Keratinocyte (primary cell): ENCODE measurements around the gene STIMATE. TPM values are rescaled to one million over a fixed set of nuclear protein-coding genes. Genes with fewer than 3 reads are reported as not detected.

ENCODE experiments used
- DNase-seq: peaks from one replicate; pipeline ENCODE4 v3.0.0-alpha.2; 2011; ENCODE audit warnings: low read depth, missing footprints, low spot score
- FAIRE-seq: peaks from 2 replicates; lab custom pipeline; 2011; peaks lifted over from hg19 to GRCh38; lab: Jason Lieb, UNC
- H2AFZ ChIP-seq: 2 replicates; pipeline ENCODE4 v1.6.0; 2012; ENCODE audit warnings: low read length, control low read depth, inconsistent platforms; ENCODE audit not compliant: control insufficient read depth
- H3K27ac ChIP-seq: 2 replicates; pipeline ENCODE4 v1.5.1; 2011; ENCODE audit warnings: low read length; ENCODE audit not compliant: control insufficient read depth, insufficient read depth
- H3K27me3 ChIP-seq: 3 replicates; pipeline ENCODE4 v1.6.0; 2011; ENCODE audit warnings: low read length; ENCODE audit not compliant: control insufficient read depth, insufficient read depth; ENCODE audit errors: extremely low read depth
- H3K36me3 ChIP-seq, 2 experiments: 2 replicates in 1 of 2; 3 replicates in 1 of 2; pipeline ENCODE4 v1.5.1; 2011; ENCODE audit warnings: low read length in 2 of 2, mild to moderate bottlenecking in 1 of 2; ENCODE audit not compliant: control insufficient read depth in 2 of 2, insufficient read depth in 2 of 2; ENCODE audit errors: extremely low read depth in 1 of 2
- H3K4me1 ChIP-seq: 3 replicates; pipeline ENCODE4 v1.5.1; 2011; ENCODE audit warnings: low read length; ENCODE audit not compliant: control insufficient read depth, insufficient read depth; ENCODE audit errors: extremely low read depth
- H3K4me2 ChIP-seq: 3 replicates; pipeline ENCODE4 v1.6.0; 2011; ENCODE audit warnings: low read depth, low read length; ENCODE audit not compliant: control insufficient read depth, insufficient read depth; ENCODE audit errors: extremely low read depth
- H3K4me3 ChIP-seq, 3 experiments: fragments of 200-600 bp in 1 of 3; sonication (generic) in 1 of 3; 2 replicates in 2 of 3; 3 replicates in 1 of 3; pipeline ENCODE4 v1.5.1; 2011 to 2016; ENCODE audit warnings: low read length in 3 of 3, mild to moderate bottlenecking in 3 of 3, control low read depth in 2 of 3, inconsistent platforms in 1 of 3, low read depth in 1 of 3, mixed read lengths in 1 of 3, mixed run types in 1 of 3, moderate library complexity in 1 of 3; ENCODE audit not compliant: control insufficient read depth in 2 of 3, insufficient read depth in 2 of 3; ENCODE audit errors: extremely low read depth in 1 of 3
- H3K79me2 ChIP-seq: 2 replicates; pipeline ENCODE4 v1.6.0; 2012; ENCODE audit warnings: low read length; ENCODE audit not compliant: control insufficient read depth, insufficient read depth
- H3K9ac ChIP-seq: 3 replicates; pipeline ENCODE4 v1.6.0; 2011; ENCODE audit warnings: low read length; ENCODE audit not compliant: control insufficient read depth, insufficient read depth; ENCODE audit errors: extremely low read depth
- H3K9me1 ChIP-seq: 3 replicates; pipeline ENCODE4 v1.6.0; 2011; ENCODE audit warnings: low read length; ENCODE audit not compliant: control insufficient read depth, insufficient read depth; ENCODE audit errors: extremely low read depth
- H3K9me3 ChIP-seq: 2 replicates; pipeline ENCODE4 v1.5.1; 2012; ENCODE audit warnings: low read depth, low read length; ENCODE audit not compliant: control insufficient read depth
- H4K20me1 ChIP-seq: 3 replicates; pipeline ENCODE4 v1.6.0; 2011; ENCODE audit warnings: low read length; ENCODE audit not compliant: control insufficient read depth, insufficient read depth; ENCODE audit errors: extremely low read depth
- CTCF ChIP-seq, 3 experiments: IDR thresholded peaks in 1 of 3; conservative IDR thresholded peaks in 1 of 3; optimal IDR thresholded peaks in 1 of 3; 2 replicates in 2 of 3; 3 replicates in 1 of 3; pipeline versions ENCODE3 to v1.5.1; 2011; ENCODE audit warnings: low read length in 3 of 3, mild to moderate bottlenecking in 3 of 3, moderate library complexity in 2 of 3, control low read depth in 1 of 3, inconsistent platforms in 1 of 3; ENCODE audit not compliant: insufficient read depth in 2 of 3; ENCODE audit errors: extremely low read depth in 1 of 3
- EZH2 ChIP-seq: IDR thresholded peaks from one replicate; pipeline ENCODE4 v1.6.1; 2012; ENCODE audit warnings: inconsistent platforms, mild to moderate bottlenecking, low read length, moderate library complexity
- dilution Hi-C: fragments of 300-500 bp; cut with MboI; formaldehyde crosslinking; loops from one replicate; pipeline ENCODE4 v1.7.0; 2020; ENCODE audit warnings: low sequenced_read_pairs; ENCODE audit not compliant: extremely low pct_ligation_motif_present
- polyA plus RNA-seq, 5 experiments: library from polyadenylated mRNA; depleted of rRNA in 3 of 5; stranded (reverse) in 3 of 5; stranded (forward) in 1 of 5; unstranded in 1 of 5; fragments of >200 nt; gene quantifications; 1 replicate in 1 of 5; 2 replicates in 3 of 5; 3 replicates in 1 of 5; pipeline versions ENCODE4 v1.2.1 to v1.2.3, GENCODE V29; 2011 to 2012; ENCODE audit warnings: missing spikeins in 2 of 5, low read depth in 1 of 5, low replicate concordance in 1 of 5

Gene STIMATE
- polyA plus RNA-seq, 1 donor (not counting 4 experiments of a cell fraction or from before 2014, with no cell fraction given): 8.2 TPM

GRCh38 chr3:52904000-52904399, 6.7 kb upstream of the STIMATE start:
- TF ChIP-seq EZH2 (no peak), CTCF (optimal IDR thresholded peaks at IDR 0.05 in 1 of 3, IDR thresholded peaks at IDR 0.05 in 1 of 3, conservative IDR thresholded peaks at IDR 0.05 in 1 of 3; ENCODE audit: extremely low read depth in 1 of 3, insufficient read depth in 2 of 3, low read length in 3 of 3) (no peak)
- no peak for FAIRE-seq
- Histone ChIP-seq H3K9me1 (no peaks in the 10 kb centered on the region), H3K27me3 (no peaks in the 10 kb centered on the region), H4K20me1 (no peaks in the 10 kb centered on the region), H3K9ac (no peak overlapping the region), H3K4me1 (no peaks in the 10 kb centered on the region), H3K36me3 (no peaks in the 10 kb centered on the region), H3K4me3 (no peak overlapping the region), H3K79me2 (no peaks in the 10 kb centered on the region), H3K27ac (no peak overlapping the region), H2AFZ (no peak overlapping the region), H3K9me3 (no peaks in the 10 kb centered on the region), H3K4me2 (no peak overlapping the region)
- DNase-seq: no peak
- dilution Hi-C loops: no loop called here

GRCh38 chr3:52896613-52897012, 735 bp downstream of the STIMATE start:
- no peaks in the 10 kb centered on the region for H3K9me3 ChIP-seq
- H3K4me3 ChIP-seq: peak overlapping the region; percentile 82 to 92 (median 92)
- peak overlapping the region; percentile 53 for H3K27ac ChIP-seq
- H3K9me1 ChIP-seq: peaks cover 2% of the 10 kb centered on the region
- peak overlapping the region; percentile 66 for H3K9ac ChIP-seq
- peak overlapping the region; percentile 84 for H2AFZ ChIP-seq
- H3K27me3 ChIP-seq: no peaks in the 10 kb centered on the region
- dilution Hi-C loops: no loop called here
- peaks cover 19% of the 10 kb centered on the region for H3K79me2 ChIP-seq
- peaks cover 2% of the 10 kb centered on the region for H4K20me1 ChIP-seq
- H3K36me3 ChIP-seq: peaks cover 0 to 6% of the 10 kb centered on the region in 2 experiments
- DNase-seq (no peak), FAIRE-seq (peak; percentile 52)
- peaks cover 11% of the 10 kb centered on the region for H3K4me1 ChIP-seq
- H3K4me2 ChIP-seq: peak overlapping the region; percentile 100
- TF ChIP-seq EZH2: no peak

GRCh38 chr3:52896151-52896550, 1.2 kb downstream of the STIMATE start:
- dilution Hi-C loops: no loop called here
- peaks cover 11% of the 10 kb centered on the region for H3K4me1 ChIP-seq
- no peak for FAIRE-seq
- no peak for TF ChIP-seq EZH2
- TF ChIP-seq CTCF (optimal IDR thresholded peaks at IDR 0.05 in 1 of 3, IDR thresholded peaks at IDR 0.05 in 1 of 3, conservative IDR thresholded peaks at IDR 0.05 in 1 of 3; ENCODE audit: extremely low read depth in 1 of 3, insufficient read depth in 2 of 3, low read length in 3 of 3): no peak
- H3K27ac ChIP-seq: no peak overlapping the region
- peak overlapping the region; percentile 66 for H3K9ac ChIP-seq
- no peak overlapping the region for H2AFZ ChIP-seq
- peak overlapping the region; percentile 100 for H3K4me2 ChIP-seq
- DNase-seq: no peak
- H3K4me3 ChIP-seq: peak overlapping the region; percentile 82 to 92 (median 92)
- peaks cover 19% of the 10 kb centered on the region for H3K79me2 ChIP-seq
- H3K9me3 ChIP-seq: no peaks in the 10 kb centered on the region
- H4K20me1 ChIP-seq: peaks cover 2% of the 10 kb centered on the region
- peaks cover 0 to 6% of the 10 kb centered on the region in 2 experiments for H3K36me3 ChIP-seq
- peaks cover 2% of the 10 kb centered on the region for H3K9me1 ChIP-seq
- H3K27me3 ChIP-seq: no peaks in the 10 kb centered on the region
